Prostate gland (tissue), 2 donors: ENCODE data around the gene GRK4.

Experiments
- CTCF ChIP-seq, 4 experiments: fragments of 200-600 bp in 2 of 4; fragments of 450-650 bp in 2 of 4; sonication (generic) in 2 of 4; IDR thresholded peaks; 1 replicate in 3 of 4; 2 replicates in 1 of 4; pipeline ENCODE4 v1.5.1; 2016 to 2019; ENCODE audit warnings: antibody characterized with exemption in 4 of 4, mild to moderate bottlenecking in 2 of 4, moderate library complexity in 2 of 4
- POLR2A ChIP-seq: fragments of 450-650 bp; IDR thresholded peaks from one replicate; pipeline ENCODE4 v1.6.1; 2016; ENCODE audit warnings: antibody characterized with exemption, mild to moderate bottlenecking

GRCh38 chr4:3026540-3026939 is 63.2 kb downstream of the GRK4 start:
- TF ChIP-seq CTCF (IDR thresholded peaks at IDR 0.05) (no peak), POLR2A (no peak)
